Activated CD4-positive, alpha-beta T cell treated with anti-CD3 and anti-CD28 coated beads, Interleukin-2, Interleukin-6, amounts not matched to agents 100 ng/mL and 50 ng/mL, durations not matched to agents 16 hours and 8 hours (primary cell): Measurements from ENCODE around the gene LRRC74A.
"Not testable (repeated sequence)": the region's sequence is repeated elsewhere in the genome, so short reads cannot be mapped to it uniquely, and the experiment has no call there.

ENCODE experiments used
- DNase-seq: peaks from one replicate; pipeline ENCODE4 v3.0.0-alpha.2; 2020

The LRRC74A gene

DNA sequence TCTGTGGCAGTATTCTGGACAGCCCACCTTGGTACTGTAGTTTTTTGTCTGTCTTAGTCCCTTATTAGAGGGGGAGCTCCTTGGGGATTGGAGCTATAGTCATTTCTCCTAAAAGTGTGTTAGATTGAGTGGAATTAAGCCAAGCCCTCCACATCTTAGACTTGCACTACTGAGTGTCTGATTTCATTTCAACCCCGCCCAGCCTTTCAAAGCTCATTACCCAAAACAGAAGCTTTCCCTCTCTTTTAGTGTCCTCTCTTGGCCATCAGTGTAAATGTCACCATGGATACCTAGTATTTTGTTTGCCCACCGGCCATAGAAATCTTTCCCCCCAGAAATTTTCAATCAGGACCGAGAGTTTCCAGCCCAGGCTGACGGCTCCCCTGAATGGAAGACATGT lies 74.5 kb downstream of the LRRC74A start:
- no peak for DNase-seq

DNA sequence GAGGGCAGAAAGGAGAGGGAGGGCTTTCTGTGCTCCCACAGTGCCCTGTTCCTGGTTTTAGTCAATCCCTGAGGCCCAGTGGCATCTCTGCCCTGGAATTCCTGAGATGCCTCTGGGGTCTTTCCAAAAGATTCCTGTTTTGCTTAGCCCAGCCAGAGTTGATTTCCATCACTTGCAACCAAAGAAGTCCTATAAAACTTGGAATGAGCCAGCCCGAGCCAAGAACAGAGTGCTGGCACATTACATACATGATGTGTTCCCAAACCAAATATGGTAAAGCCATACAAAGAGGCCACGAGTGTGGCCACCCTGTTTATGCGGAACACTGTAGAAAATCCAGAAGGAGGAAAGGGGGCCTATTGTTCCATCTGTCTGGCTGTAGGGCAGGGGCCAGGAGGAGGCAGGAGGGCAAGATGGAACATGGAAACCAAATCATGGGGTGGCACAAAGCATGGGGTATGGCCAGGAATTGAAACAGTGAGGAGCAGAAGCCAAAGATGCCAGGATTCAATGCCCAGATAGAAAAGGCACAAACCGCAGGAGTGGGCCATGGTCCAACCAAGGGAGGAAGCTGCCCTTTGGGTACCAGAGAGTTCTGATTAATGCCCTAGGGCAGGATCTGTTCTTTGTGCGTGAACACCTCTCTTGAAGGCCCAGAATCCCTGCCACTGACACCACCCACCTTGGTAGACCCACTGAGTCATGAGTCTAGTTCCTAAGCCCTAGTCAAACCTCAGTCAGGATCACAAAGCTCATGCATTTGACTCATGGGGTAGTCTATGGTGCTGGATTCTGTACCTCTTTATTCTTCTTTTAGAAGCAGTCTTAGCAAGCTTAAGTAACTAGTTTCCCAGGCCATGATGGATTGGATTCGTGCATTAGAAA lies 75.2 kb downstream of the LRRC74A start:
- DNase-seq: no peak

DNA sequence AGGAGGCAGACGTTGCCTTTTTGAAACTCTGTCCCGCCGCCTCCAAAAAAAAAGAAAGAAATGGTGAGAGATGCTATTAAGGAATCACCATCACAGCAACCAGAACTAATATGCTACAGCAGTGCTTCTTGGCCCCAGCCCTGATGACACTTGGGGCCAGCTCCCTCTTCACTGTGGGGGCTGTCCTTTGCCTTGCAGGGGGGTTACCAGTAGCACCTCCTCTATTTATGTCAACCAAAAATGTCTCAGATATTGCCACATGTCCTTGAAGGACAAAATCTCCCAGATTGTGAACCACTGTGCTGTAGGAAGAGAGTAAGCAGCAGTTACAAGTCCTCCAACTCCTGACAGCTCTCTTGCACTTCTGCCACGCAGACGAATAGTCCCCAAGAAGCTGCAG lies 76.4 kb downstream of the LRRC74A start:
- DNase-seq: no peak

DNA sequence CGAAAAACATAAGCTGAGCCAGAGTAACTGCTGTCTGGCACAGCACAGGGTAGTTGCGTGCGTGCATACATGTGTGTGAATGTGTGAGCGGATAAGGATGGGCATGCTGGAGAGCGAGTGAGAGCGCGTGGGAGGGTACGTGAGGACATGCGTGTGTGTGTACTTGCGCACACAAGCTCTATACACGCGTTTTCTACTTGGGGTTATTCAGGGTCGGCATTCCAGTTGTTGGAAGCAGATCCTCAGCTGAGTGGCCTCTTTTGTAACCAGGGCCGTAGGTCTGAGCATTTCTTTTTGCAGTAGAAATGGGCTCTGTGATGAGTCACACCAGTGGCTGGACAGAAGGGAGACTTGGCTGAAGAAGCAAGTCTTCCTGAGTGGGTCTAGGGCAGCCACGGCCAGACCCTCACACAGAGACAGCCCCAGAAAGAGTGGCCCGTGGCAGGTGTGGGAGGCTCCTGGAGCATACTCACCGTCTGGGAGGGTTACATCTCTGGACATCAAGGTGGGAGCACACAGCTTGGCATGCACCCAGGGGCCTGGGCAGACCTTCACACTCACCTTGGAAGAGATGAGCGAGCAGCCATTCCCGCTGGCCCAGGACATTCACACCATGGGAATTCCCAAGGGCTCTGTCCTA lies 78.0 kb downstream of the LRRC74A start:
- no peak for DNase-seq

DNA sequence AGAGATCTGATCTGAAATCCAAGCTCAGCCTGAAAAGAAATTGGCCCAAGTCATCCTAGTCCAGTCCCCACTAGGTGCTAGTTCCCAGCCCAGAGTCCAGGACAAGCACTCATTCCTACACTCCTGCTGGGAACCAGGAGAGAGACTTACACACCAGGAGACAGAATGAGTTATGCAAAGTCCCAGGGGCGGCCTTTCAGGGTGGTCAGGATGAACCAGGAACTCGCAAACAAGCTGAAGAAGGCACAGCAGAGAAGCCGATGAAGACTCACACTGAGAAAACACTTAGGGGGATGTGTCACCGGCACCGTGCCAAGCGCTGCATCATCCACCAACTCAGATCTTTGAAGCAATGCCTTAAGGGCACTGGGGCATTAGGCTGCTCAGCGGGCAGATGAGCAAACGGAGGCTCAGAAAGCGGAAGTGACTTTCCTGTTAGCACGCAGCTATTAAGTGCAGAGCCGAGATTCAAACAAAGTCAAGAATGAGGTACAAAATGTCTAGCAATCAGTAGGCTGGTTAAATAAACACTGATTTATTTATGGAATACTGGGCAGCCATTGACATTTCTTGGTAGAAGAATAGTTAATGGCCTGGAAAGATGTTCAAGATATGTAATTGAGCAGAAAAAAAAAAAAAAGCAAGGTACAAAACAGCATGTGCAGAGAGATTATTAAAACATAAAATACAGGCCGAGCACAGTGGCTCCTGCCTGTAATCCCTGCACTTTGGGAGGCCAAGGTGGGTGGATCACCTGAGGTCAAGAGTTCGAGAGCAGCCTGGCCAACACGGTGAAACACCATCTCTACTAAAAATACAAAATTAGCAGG lies 78.7 kb downstream of the LRRC74A start:
- peak; percentile 79 for DNase-seq

DNA sequence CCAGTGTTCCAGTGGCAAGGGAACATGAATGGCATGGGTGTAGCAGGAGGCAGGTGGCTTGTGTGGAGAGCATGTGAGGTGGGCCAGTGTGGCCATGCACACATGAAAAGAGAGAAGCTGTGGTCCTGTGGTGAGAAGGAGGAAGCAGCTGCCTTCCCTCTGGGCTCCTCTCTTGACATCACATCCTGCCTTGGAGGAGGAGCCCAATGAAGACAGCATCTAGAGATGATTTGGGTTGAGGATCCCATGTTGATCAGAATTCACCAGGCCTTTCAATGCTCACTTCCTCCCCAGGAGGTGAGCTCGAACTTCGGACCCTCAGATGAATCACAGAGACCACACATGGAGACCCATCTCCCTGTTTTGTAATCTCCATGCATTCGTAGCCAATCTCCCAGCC lies 82.6 kb downstream of the LRRC74A start:
- DNase-seq: peak; percentile 71

DNA sequence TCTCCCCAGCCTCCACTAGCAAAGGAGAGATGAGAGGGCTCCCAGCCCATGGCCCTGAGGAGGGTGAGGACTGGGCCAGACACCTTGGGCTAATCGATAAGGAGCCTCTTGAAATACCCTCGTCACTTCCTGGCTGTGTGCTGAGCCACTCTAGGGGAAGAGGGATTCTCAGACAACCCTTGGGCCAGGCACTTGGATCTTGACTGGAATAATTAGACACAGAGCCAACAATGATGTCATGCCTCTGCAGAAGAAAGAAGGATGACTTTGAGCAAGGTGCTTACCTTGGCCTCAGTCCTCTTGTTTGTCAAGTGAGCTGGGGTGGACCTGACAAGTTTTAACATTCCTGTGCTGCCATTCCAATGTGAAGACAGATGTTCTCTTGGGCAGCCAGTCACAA lies 83.1 kb downstream of the LRRC74A start:
- DNase-seq: no peak

DNA sequence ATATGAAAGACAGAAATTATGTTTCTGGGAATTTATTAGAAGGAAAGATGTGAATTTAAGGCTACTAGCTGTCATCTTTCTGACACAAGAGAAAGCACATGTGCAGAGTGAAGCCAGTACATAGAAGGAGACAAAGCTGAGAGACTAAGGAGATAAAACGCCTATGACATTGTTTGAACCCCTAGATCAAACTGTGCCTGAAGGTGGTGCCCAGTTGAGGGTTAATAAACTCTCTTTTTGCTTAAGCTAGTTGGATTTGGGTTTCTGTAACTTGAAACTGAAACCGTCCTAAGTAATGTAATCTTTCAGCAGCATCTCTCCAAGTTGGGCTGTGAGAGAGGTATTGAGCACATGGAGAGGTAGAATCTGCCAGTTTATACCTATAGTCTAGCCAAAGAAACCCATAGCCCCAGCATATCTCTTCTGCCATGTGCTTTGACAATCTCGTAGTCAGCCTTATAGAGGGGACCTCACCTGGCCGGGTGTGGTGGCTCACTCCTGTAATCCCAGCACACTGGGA lies 84.2 kb downstream of the LRRC74A start:
- no peak for DNase-seq

DNA sequence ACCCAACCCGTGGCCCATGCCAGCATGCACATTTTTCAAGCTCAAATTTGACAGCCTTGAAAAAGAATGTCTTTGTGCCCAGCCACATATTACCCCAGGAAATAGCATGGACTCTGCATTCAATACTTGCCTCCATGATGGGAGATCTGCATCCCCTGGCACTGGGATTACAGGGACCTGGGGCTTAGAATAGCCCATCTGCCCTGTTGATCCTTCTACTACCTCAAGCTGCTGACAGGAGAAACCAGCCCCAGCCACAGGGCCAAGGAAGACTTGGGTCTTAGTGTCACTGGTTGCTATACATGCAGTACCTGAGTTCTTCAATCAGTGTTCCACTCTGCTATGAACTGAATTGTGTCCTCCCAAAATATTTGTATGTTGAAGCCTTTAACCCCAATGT lies 85.3 kb downstream of the LRRC74A start:
- no peak for DNase-seq

DNA sequence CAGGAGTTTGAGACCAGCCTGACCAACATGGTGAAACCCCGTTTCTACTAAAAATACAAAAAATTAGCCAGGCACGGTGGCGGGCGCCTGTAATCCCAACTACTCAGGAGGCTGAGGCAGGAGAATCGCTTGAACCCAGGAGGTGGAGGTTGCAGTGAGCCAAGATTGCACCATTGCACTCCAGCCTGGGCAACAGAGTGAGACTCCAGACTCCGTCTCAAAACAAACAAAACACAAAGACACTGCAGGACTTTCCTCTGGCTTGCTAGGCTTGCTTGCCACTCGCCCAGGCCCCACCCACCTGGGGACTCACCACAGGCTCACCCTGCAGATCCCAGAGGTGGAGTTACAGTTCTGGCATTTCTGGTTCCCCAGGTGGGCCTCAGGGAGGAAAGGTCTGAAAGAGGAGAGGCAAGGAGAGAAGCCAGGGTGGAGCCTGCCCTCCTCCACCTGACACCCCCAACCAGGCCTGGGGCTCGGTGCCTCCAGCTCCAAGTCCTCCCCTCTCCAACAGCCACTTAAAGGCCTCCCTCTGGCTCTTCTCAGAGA lies 88.4 kb downstream of the LRRC74A start:
- not testable (repeated sequence) for DNase-seq

DNA sequence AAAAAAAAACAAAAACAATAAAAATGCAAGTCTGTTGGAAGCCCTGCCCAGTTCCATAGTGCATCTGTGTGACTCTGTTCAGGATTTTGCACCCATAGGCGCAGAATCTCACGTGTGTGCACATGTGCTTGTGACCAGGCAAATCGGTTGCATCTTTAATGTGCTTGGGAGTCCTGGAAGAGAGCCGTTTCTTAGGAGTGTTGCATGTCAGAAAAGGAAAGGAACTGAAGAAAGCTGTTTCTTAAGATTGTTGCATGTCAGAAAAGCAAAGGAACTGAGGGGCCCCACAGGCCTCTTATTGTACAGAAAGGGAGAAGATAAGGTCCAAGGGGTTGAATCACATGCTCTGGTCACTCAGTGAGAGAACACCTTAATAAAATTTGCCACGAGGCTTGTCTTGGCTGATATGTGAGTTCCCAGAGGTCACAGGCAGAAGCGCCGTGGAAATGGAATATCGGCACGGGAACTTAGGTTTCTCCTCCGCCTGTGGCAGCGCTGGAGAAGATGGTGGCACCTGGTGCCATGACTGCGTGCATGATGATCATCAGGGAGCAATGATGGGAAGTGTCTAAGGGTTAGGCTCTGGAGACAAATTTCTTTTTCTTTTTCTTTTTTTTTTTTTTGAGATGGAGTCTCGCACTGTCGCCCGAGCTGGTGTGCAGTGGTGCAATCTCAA lies 90.0 kb downstream of the LRRC74A start:
- DNase-seq: no peak

DNA sequence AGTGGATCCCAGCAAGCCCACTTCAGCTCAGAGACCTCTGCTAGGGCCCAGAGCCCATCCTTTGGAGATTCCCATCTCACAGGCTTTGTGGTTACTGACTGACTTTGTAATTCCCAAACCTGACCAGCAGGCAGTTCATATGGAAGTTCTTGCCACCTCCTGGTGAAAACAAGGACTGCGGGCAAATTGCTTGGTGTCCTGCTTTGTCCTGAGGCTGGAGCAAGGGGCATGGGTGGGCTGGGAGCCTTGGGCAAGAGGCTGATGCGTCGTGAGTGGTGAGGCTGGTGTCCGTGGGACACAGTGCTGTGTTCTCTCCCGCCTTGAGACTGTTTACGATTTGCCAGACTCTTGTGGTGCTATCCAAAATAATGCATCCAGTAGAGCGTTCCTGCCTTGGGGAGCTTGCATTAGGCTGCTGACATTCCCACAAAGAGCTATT lies 91.0 kb downstream of the LRRC74A start:
- no peak for DNase-seq

DNA sequence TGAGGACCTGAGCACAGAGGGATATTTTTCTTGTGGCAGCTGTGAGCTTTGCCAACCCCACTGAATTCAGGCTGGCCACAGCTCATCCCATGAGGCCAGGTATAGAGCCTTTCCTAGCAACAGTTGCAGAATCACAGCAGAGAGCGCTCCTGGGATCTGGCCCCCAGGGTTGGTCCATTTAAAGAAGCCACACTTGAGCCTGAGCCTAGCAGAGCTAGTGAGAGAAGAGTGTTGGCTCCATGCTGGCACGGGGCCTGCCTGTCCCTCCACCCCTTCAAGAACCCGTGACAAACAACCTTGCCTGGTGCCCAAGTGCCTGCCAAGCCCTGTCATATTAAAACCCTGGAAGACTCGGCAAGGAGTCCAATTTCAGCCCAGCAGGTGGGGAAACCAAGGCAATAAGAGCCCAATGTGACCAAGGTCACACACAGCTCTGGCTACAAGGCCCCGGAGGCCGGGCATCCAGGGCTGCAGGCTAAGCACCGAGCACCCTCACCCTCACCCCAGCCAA lies 91.6 kb downstream of the LRRC74A start:
- no peak for DNase-seq

DNA sequence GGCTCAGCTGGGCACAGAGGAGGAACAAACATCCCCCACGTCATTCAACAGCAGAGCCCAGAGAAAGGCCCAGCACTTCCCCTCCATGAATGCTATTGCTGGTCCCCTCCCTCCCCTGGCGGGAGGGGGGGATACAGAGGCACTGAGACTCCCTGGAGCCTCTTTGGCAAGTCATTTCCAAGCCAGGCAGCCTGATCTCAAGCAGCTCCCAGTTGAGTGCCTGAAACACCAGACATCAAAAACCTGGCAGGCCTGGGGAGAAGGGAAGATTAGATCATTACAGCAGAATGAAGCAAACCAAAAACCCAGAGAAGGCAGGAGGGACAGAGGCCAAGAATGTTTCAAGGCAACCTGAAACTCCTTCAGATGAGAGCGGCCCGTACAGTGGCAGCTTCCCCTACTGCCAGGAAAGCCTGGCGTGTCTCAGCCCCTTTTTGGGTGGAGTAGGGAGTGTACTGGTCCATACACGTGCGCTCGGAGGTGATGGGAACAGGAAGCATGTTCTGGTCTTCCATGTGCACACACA lies 92.1 kb downstream of the LRRC74A start:
- no peak for DNase-seq

DNA sequence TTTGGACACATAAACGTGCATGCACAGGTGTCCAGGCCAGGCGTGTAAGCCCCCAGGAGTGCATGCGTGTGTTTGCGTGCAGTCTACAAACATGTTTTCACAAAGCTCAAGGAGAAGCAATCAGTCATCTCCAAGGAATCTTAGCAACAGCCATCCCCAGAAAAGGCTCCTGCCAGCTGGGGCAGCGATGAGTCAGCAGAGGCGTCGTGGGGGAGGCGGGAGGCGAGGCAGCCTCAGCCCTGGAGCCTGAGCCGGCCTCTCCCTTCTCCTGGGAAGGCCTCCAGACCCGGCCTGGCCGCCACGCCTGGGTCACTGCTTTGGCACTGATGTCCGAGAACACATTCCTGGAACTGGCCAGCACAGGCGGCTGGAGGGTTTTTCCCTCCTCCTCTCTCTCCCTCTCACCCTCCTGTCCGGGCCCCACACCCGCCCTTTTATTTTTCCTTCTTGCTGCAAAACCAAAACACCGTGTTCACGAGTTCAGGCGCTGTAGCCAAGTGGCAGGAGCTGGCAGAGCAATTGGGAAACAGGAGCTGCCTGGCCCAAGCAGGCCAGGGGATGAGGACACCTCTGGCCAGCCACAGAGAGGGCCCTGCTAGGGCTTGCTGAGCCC lies 92.7 kb downstream of the LRRC74A start:
- no peak for DNase-seq
